ENCODE data around the gene FBXO15.

The FBXO15 gene

DNA sequence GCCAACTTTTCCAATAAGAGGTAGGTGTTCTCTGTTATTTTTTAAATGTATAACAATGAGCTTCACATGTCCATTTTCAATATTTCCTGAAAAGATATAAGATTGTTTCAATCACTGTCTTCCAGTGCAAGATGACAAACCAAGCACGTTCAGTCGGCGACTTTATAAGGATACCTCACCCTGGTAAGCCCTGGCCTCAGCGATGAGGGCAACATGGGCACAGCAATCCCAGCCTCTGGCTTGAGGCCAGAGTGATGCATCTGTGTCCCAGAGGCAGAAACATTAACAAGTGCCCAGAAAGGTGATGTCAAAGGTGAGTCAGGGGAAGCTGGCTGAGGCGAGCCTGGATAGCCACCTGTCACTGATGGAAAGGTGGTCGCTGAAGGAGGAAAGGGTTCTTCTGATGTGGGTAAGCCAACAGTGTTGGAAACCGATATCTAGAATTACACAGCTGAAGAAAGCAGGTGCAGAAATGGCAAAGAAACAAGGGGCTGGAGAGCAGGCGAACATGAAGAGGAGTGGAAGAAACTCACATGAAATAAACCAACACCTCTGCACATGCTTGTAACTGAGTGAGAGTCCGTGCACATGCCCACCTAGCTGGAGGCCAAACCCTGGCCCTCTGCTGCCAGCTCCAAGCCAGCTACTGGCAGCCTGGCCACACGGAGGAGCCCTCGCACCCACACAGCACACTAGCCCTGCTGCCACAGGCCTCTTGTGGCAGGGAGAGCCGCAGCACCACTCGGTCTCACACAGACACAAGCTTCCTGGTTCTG is 65.5 kb downstream of the FBXO15 start:
- Histone ChIP-seq H3K27me3 (no peaks in the 10 kb centered on the region), H3K4me3 (no peak overlapping the region), H3K27ac (peak overlapping the region in 9 of 11 experiments; percentile 8 to 63 (median 45); a peak in 17 of 22 replicates), H4K20me1 (no peaks in the 10 kb centered on the region), H3K9me3 (replicated peaks in 1 of 11) (peaks cover 0 to 5% (median 0%) of the 10 kb centered on the region in 11 experiments; a peak in 3 of 22 replicates), H3K36me3 (no peaks in the 10 kb centered on the region), H3K9ac (peak overlapping the region in 7 of 11 experiments; percentile 26 to 64 (median 47); a peak in 11 of 22 replicates), H3K4me2 (peak overlapping the region; percentile 38 to 62 (median 53)), H3K4me1 (peaks cover 6 to 33% (median 20%) of the 10 kb centered on the region in 10 experiments; a peak in 18 of 20 replicates)
- TF ChIP-seq Cebpa-rat (IDR thresholded peaks at IDR 0.05) = no peak

DNA sequence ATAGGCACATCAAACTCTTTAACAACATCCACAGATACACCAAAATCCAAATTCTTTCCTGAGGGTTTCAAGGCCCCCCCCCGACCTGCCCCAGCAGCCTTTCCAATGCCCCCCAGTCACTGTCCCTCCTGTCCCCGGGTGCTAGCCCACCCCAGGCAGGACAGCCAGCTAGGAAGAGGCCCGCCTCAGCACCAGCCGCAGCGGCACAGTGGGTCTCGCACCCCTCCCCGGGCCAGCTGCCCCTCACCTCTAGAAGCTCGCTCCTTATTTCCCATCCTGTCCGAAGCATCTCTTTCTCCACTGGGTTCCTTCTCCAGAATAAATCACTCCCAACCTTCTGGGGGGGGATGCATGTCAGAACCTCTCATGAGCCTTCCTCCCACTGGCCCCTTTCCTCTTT is 69.4 kb downstream of the FBXO15 start:
- H4K20me1 ChIP-seq = no peaks in the 10 kb centered on the region
- peaks cover 6 to 14% (median 13%) of the 10 kb centered on the region in 10 experiments; a peak in 18 of 20 replicates for H3K4me1 ChIP-seq
- no peaks in the 10 kb centered on the region for H3K27me3 ChIP-seq
- H3K27ac ChIP-seq = no peak overlapping the region
- no peaks in the 10 kb centered on the region for H3K36me3 ChIP-seq
- no peak overlapping the region for H3K4me3 ChIP-seq
- no peak for TF ChIP-seq Cebpa-rat (IDR thresholded peaks at IDR 0.05)
- no peaks in the 10 kb centered on the region for H3K9me3 ChIP-seq (replicated peaks in 1 of 11)
- H3K4me2 ChIP-seq = no peak overlapping the region
- no peak overlapping the region for H3K9ac ChIP-seq

DNA sequence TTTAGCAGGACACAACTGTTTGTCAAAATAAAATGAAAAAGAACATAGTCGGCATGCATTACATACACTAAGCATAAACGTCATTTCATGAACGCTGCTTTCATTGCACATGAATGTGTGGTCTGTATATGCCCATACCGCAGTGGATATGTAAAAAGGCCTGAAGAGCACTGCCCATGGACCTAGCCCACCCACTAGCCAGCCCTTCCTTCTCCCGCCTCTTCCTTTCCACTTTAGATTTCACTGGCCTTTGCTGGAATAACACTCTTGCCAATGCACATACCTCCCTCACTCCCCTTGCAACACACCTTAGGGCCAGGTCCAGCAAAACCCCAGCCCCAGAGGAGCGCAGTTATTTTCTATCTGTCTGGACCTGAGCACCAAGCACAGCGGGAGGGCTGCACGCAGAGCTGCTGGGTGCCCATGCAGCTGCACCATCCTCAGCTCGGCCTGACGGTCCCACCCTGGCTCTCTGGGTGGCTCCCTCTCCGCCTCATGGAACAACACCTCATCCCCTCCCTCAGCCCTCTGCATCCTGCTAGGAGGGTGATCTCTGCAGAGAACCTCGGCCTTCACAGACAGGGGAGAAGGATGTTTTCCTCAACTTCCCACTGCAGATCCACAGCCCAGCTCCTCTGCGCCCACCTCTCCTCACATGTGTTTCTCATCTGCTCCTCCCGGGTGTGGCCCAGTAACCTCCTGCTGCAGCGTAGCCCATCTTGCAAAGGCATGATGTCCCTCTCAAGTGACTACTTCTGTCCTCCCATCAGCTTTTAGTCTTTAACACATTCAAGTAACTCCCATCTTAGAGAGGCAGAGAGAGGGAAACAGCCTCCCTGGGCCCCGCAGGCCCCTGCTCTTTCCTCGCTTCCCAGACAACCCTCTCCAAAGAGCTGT is 72.7 kb downstream of the FBXO15 start:
- no peak for TF ChIP-seq Cebpa-rat (IDR thresholded peaks at IDR 0.05)
- Histone ChIP-seq H3K27ac (no peak overlapping the region), H3K9ac (no peak overlapping the region), H4K20me1 (no peaks in the 10 kb centered on the region), H3K36me3 (no peaks in the 10 kb centered on the region), H3K4me2 (no peak overlapping the region), H3K27me3 (no peaks in the 10 kb centered on the region), H3K4me3 (no peak overlapping the region), H3K9me3 (replicated peaks in 1 of 11) (no peaks in the 10 kb centered on the region), H3K4me1 (no peaks in the 10 kb centered on the region)

DNA sequence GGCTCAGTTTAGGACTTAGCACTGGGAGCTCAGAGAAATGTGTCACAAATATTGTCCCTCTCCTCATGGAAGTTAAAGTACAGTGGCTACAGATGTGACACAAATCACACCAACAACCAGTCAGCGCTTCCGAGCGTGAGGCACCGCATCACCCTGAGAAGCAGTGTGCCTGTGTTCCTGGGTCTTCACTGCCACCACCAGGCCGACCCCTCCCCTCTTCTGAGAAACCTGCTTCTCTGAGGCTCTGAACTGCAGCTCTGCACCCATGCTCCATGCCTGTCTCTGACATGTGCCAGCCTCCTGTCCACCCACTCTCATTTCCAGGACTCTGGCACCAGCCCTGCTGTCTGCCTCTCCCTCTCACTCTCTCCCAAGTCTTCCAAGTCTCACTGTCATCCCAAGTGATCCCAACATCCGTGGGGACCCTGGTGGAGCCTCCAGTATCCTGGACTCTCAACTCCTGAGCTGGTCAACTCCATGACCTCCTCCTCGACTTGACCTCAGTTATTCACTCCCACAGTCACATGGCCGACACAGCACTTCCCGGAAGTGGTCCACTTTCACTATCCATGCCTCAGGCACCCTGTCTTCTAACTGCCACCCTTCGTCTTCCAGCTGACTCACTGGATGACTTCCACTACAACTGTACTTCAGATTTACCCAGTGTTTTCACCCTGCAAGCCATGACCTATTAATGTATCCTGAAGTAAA is 73.5 kb downstream of the FBXO15 start:
- no peak for TF ChIP-seq Cebpa-rat (IDR thresholded peaks at IDR 0.05)
- Histone ChIP-seq H3K9me3 (replicated peaks in 1 of 11) (no peaks in the 10 kb centered on the region), H3K4me3 (no peak overlapping the region), H3K4me2 (no peak overlapping the region), H3K9ac (no peak overlapping the region), H4K20me1 (no peaks in the 10 kb centered on the region), H3K27me3 (no peaks in the 10 kb centered on the region), H3K36me3 (no peaks in the 10 kb centered on the region), H3K27ac (no peak overlapping the region), H3K4me1 (0 out of 20 replicates have a peak, but pooled peaks cover 0 to 3% (median 0%) of the 10 kb centered on the region in 10 experiments)

DNA sequence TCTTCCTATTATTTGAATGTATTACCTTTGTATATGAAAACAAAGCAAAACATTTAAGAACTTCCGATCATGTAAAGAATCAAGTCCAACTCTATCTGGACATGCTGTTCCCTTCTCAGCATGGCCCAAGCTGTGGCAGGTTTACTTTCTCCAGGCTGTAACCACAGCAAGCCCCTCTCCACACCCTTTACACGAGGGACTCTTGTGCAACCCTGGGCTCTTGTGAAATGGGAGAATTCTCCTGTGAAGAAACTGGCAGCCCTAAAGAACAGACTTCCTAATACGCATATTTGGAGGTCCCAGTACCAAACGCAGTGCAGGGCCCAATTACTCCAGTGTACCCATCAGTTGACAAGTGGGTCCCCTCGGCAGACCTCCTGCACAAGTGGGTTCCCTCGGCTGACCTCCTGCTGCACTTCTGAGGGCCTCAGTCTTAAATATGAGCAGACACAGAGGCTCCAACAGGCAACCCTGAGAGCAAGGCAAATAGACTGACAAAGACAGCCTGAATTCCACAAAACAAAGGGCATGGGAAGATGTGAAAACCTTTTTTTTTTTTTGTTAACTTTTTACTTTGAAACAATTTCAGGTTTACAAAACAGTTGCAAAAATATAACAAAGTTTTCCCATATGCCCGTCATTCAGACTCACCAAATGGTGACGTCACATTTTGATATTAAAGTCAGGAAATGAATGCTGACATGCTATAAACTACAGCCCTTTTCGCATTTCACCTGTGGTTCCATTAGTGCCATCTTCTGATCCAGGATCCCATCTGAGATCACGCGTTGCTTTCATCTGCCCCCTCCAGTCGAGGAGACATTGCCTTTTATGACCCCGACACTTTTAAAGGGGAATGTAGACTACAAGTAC is 78.2 kb downstream of the FBXO15 start:
- no peak overlapping the region for H3K4me2 ChIP-seq
- H3K9me3 ChIP-seq (replicated peaks in 1 of 11) = no peaks in the 10 kb centered on the region
- peaks cover 2 to 15% (median 8%) of the 10 kb centered on the region in 10 experiments; a peak in 15 of 20 replicates for H3K4me1 ChIP-seq
- H3K9ac ChIP-seq = no peak overlapping the region
- 0 out of 22 replicates have a peak, but pooled peaks of 1 of the 11 experiments have one; percentile 13 for TF ChIP-seq Cebpa-rat (IDR thresholded peaks at IDR 0.05)
- no peak overlapping the region for H3K4me3 ChIP-seq
- no peak overlapping the region for H3K27ac ChIP-seq
- H3K36me3 ChIP-seq = no peaks in the 10 kb centered on the region
- no peaks in the 10 kb centered on the region for H4K20me1 ChIP-seq
- H3K27me3 ChIP-seq = no peaks in the 10 kb centered on the region

DNA sequence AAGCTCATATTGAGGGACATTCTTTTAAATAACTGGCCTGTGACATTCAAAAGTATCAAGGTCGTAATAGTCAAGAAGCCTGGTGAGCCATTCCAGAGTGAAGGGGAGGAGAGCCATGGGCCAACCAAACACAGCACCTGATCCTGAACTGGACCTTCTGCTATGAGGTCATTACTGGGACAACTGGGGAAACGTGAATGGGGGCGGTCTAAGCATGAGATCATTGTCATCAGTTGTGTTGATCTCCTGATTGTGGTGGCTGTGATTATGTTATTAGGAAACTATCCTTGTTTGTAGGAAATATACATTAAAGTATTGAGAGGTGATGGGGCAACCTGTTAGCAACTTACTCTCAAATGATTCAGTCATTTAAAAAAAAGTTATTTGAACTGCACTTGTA is 79.3 kb downstream of the FBXO15 start:
- H3K4me3 ChIP-seq = no peak overlapping the region
- no peak overlapping the region for H3K9ac ChIP-seq
- H3K9me3 ChIP-seq (replicated peaks in 1 of 11) = no peaks in the 10 kb centered on the region
- H4K20me1 ChIP-seq = no peaks in the 10 kb centered on the region
- H3K27me3 ChIP-seq = no peaks in the 10 kb centered on the region
- no peak overlapping the region for H3K4me2 ChIP-seq
- H3K27ac ChIP-seq = no peak overlapping the region
- no peaks in the 10 kb centered on the region for H3K36me3 ChIP-seq
- H3K4me1 ChIP-seq = peaks cover 5 to 23% (median 13%) of the 10 kb centered on the region in 10 experiments; a peak in 15 of 20 replicates
- no peak for TF ChIP-seq Cebpa-rat (IDR thresholded peaks at IDR 0.05)

DNA sequence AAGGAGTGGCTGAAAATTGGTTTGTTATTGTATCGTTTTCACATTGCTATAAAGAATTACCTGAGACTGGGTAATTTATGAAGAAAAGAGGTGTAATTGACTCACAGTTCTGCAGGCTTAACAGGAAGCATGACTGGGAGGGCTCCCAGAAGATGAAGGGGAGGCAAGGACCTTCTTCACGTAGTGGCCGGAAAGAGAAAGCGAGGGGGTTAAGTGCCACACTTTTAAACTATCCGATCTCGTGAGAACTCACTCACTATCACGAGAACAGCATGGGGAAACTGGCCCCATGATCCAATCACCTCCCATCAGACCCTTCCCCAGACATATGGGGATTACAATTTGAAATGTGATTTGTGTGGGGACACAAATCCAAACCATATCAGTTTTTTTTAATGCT is 81.6 kb downstream of the FBXO15 start:
- Histone ChIP-seq H3K4me2 (no peak overlapping the region), H3K27ac (no peak overlapping the region), H3K9ac (no peak overlapping the region), H3K4me1 (peaks cover 5 to 23% (median 13%) of the 10 kb centered on the region in 10 experiments; a peak in 15 of 20 replicates), H3K4me3 (no peak overlapping the region), H3K36me3 (no peaks in the 10 kb centered on the region), H4K20me1 (no peaks in the 10 kb centered on the region), H3K27me3 (no peaks in the 10 kb centered on the region), H3K9me3 (replicated peaks in 1 of 11) (no peaks in the 10 kb centered on the region)
- TF ChIP-seq Cebpa-rat (IDR thresholded peaks at IDR 0.05) = no peak

DNA sequence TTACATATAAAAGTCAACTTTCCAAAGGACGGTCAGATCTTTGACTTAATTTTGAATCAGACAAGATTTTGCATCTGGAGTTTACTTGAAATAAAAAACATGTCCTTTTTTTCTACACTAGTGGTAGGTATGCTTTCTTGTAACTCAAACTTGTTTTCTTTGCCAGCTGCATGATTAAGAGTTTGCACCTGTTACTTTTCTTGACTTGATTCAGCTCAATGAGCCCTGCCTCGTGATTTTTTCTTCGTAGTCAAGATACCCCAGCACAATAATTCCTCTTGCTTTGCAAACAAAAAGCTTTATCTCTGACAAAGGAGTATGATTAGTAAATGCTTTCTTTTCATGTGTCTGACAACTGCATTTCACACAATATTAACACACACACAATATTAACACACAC is 82.3 kb downstream of the FBXO15 start:
- Histone ChIP-seq H3K9ac (no peak overlapping the region), H3K4me1 (peaks cover 5 to 23% (median 13%) of the 10 kb centered on the region in 10 experiments; a peak in 15 of 20 replicates), H3K4me3 (no peak overlapping the region), H3K27ac (no peak overlapping the region), H3K36me3 (no peaks in the 10 kb centered on the region), H3K27me3 (no peaks in the 10 kb centered on the region), H3K9me3 (replicated peaks in 1 of 11) (no peaks in the 10 kb centered on the region), H3K4me2 (peak overlapping the region in 2 of 11 experiments; percentile 24 to 50; a peak in 2 of 22 replicates), H4K20me1 (no peaks in the 10 kb centered on the region)
- TF ChIP-seq Cebpa-rat (IDR thresholded peaks at IDR 0.05) = no peak
